Activated T-helper 1 cell treated with Interleukin-2 at 50 U/mL for 16 hours (primary cell): Measurements from ENCODE around the gene CLDN34.

ENCODE experiments used
- DNase-seq: peaks from one replicate; pipeline ENCODE4 v3.0.0-alpha.2; 2020; ENCODE audit warnings: low read depth

The CLDN34 gene

GRCh38 chrX:10016519-10017132 lies 49.5 kb downstream of the CLDN34 start:
- DNase-seq: no peak

- DNase-seq: no peak
Measured at GRCh38 chrX:10017872-10018271, 50.7 kb downstream of the CLDN34 start.
